GM10266 (cell line): Measurements from ENCODE around the gene HCRT.
A peak's percentile ranks its signal among the peaks of the same experiment; 100 is the strongest.
"Not testable (repeated sequence)": the region's sequence is repeated elsewhere in the genome, so short reads cannot be mapped to it uniquely, and the experiment has no call there.

Source experiments
- DNase-seq: peaks from one replicate; pipeline ENCODE4 v3.0.0; 2012; ENCODE audit errors: extremely low spot score
- TF ChIP-seq, protein P1 (sequence below): IDR thresholded peaks from 2 replicates; pipeline ENCODE4 v1.5.1; 2012; ENCODE audit warnings: mild to moderate bottlenecking, low read depth; ENCODE audit not compliant: control insufficient read depth, insufficient read depth; ENCODE audit errors: missing control alignments

Gene HCRT

GRCh38 chr17:42188749-42189650, 3.7 kb upstream of the HCRT start:
- DNase-seq, result no peak
- TF ChIP-seq, protein P1, sequence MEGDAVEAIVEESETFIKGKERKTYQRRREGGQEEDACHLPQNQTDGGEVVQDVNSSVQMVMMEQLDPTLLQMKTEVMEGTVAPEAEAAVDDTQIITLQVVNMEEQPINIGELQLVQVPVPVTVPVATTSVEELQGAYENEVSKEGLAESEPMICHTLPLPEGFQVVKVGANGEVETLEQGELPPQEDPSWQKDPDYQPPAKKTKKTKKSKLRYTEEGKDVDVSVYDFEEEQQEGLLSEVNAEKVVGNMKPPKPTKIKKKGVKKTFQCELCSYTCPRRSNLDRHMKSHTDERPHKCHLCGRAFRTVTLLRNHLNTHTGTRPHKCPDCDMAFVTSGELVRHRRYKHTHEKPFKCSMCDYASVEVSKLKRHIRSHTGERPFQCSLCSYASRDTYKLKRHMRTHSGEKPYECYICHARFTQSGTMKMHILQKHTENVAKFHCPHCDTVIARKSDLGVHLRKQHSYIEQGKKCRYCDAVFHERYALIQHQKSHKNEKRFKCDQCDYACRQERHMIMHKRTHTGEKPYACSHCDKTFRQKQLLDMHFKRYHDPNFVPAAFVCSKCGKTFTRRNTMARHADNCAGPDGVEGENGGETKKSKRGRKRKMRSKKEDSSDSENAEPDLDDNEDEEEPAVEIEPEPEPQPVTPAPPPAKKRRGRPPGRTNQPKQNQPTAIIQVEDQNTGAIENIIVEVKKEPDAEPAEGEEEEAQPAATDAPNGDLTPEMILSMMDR, result no peak

DNA sequence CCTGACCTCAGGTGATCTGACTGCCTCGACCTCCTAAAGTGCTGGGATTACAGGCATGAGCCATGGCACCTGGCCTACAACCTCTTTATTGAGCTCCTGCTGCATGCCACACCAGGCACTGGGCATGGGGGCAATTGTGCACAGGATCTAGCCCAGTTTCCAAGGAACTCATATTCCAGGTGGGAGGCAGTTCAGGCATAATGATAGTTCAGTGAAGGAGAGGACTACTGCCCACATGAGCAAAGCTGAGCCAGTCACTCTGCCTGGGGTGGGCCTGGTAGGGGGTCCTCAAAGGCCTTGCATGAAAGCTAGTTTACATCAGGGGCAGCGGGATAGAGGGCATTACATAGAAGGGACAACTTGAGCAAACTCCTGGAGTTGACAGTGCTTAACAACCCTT, 2.6 kb upstream of the HCRT start:
- TF ChIP-seq, protein P1, result no peak
- DNase-seq, result no peak

GRCh38 chr17:42186191-42186590, 939 bp upstream of the HCRT start:
- DNase-seq, result not testable (repeated sequence)

GRCh38 chr17:42185621-42185930, 324 bp upstream of the HCRT start:
- TF ChIP-seq, protein P1, result no peak
- no peak for DNase-seq

GRCh38 chr17:42183741-42184711, 1.2 kb downstream of the HCRT start:
- peak; percentile 96 for DNase-seq
- TF ChIP-seq, protein P1, result peak; percentile 97

DNA sequence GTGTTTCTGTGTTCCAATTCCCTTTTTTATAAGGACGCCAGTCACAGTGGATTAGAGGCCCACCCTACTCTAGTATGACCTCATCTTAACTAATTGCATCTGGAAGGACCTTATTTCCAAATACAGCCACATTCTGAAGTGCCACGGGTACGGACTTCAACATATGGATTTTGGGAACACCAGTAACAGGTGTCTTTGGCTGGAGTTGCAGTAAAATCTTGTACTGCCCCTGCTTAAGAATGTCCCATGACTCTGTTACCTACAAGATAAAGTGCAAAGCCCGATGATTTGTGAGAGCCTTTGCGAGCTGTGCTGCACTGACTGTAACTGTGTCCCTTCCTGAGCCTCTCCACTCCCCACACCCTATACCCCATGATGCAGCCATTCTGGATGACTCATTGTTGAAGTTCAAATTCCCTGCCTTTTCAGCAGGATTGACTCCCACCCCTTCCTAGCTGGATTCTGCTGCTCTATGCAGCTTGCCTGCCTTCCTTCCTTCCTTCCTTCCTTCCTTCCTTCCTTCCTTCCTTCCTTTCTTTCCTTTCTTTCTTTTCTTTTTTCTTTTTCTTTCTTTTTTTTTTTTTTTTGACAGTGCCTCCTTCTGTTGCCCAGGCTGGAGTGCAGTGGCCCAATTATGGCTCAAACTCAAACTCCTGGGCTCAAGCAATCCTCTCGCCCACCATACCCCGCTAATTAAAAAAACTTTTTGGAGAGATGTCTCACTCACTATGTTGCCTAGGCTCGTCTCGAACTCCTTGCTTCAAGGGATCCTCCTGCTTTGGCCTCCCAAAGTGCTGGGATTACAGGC, 2.1 kb downstream of the HCRT start:
- TF ChIP-seq, protein P1, result no peak
- no peak for DNase-seq

DNA sequence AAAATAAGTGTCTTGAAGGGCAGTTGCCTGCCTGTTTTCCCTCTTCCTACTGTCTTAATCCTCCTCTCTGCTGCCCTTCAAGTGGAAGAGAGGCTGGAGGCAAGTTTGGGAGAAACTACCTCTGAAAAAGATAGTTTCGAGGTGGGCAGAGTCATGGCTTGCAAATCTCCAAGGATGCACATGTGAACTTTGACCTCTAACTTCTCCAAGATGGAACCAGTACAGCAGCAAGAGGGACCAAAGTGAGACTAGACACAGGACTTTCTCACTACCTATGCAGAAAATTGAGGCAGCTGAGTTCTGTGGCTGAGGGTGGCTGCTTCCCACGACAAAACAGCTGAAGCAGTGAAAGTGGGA, 3.4 kb downstream of the HCRT start:
- DNase-seq, result no peak
- TF ChIP-seq, protein P1, result no peak
